ENCODE results near the gene MICALL2.

MICALL2 gene

GRCh38 chr7:1388021-1388702, 71.1 kb downstream of the MICALL2 start:
- DNase-seq, result no peak

- DNase-seq, result no peak
Measured at GRCh38 chr7:1387261-1387660, 72.0 kb downstream of the MICALL2 start.

GRCh38 chr7:1386623-1387220, 72.5 kb downstream of the MICALL2 start:
- no peak for DNase-seq

GRCh38 chr7:1385809-1386622, 73.3 kb downstream of the MICALL2 start:
- no peak for DNase-seq

- no peak for DNase-seq
Measured at GRCh38 chr7:1385086-1385808, 74.0 kb downstream of the MICALL2 start.
